ENCODE measurements around the gene NUDT19.

Gene NUDT19

GRCh38 chr19:32676895-32677359, 14.7 kb upstream of the NUDT19 start:
- Histone ChIP-seq H3K27me3 (ENCODE audit: insufficient read depth, low read depth, severe bottlenecking) (peaks cover 16% of the 10 kb centered on the region), H3K9me3 (ENCODE audit: severe bottlenecking) (no peaks in the 10 kb centered on the region), H3K27ac (no peak overlapping the region; the same call in 1 of the 2 replicates), H3K4me3 (ENCODE audit: low read depth, low read length) (peak overlapping the region; percentile 28), H3K36me3 (no peaks in the 10 kb centered on the region)
- TF ChIP-seq CTCF (IDR thresholded peaks at IDR 0.05; ENCODE audit: low read depth, low read length): no peak
- peak; percentile 14 for DNase-seq

GRCh38 chr19:32677657-32678056, 14.0 kb upstream of the NUDT19 start:
- Histone ChIP-seq H3K27ac (no peak overlapping the region; the same call in 1 of the 2 replicates), H3K4me3 (ENCODE audit: low read depth, low read length) (no peak overlapping the region), H3K36me3 (no peaks in the 10 kb centered on the region), H3K9me3 (ENCODE audit: severe bottlenecking) (no peaks in the 10 kb centered on the region), H3K27me3 (ENCODE audit: insufficient read depth, low read depth, severe bottlenecking) (peaks cover 16% of the 10 kb centered on the region)
- TF ChIP-seq CTCF (IDR thresholded peaks at IDR 0.05; ENCODE audit: low read depth, low read length): no peak
- peak; percentile 97 for DNase-seq

- DNase-seq: no peak
- Histone ChIP-seq H3K27ac (no peak overlapping the region), H3K27me3 (ENCODE audit: insufficient read depth, low read depth, severe bottlenecking) (peaks cover 11% of the 10 kb centered on the region), H3K9me3 (ENCODE audit: severe bottlenecking) (no peaks in the 10 kb centered on the region), H3K4me3 (ENCODE audit: low read depth, low read length) (no peak overlapping the region), H3K36me3 (no peaks in the 10 kb centered on the region)
- no peak for TF ChIP-seq CTCF (IDR thresholded peaks at IDR 0.05; ENCODE audit: low read depth, low read length)
Measured at GRCh38 chr19:32680986-32681385, 10.6 kb upstream of the NUDT19 start.

GRCh38 chr19:32682317-32682716, 9.3 kb upstream of the NUDT19 start:
- H3K4me3 ChIP-seq (ENCODE audit: low read depth, low read length): no peak overlapping the region
- H3K36me3 ChIP-seq: no peaks in the 10 kb centered on the region
- no peak overlapping the region for H3K27ac ChIP-seq
- no peak for DNase-seq
- no peaks in the 10 kb centered on the region for H3K27me3 ChIP-seq (ENCODE audit: insufficient read depth, low read depth, severe bottlenecking)
- H3K9me3 ChIP-seq (ENCODE audit: severe bottlenecking): no peaks in the 10 kb centered on the region
- TF ChIP-seq CTCF (IDR thresholded peaks at IDR 0.05; ENCODE audit: low read depth, low read length): no peak

GRCh38 chr19:32686847-32687475, 4.7 kb upstream of the NUDT19 start:
- H3K4me3 ChIP-seq (ENCODE audit: low read depth, low read length): no peak overlapping the region
- H3K27me3 ChIP-seq (ENCODE audit: insufficient read depth, low read depth, severe bottlenecking): no peaks in the 10 kb centered on the region
- TF ChIP-seq CTCF (IDR thresholded peaks at IDR 0.05; ENCODE audit: low read depth, low read length): no peak
- no peaks in the 10 kb centered on the region for H3K36me3 ChIP-seq
- no peak for DNase-seq
- no peaks in the 10 kb centered on the region for H3K9me3 ChIP-seq (ENCODE audit: severe bottlenecking)
- H3K27ac ChIP-seq: no peak overlapping the region

GRCh38 chr19:32687681-32688080, 3.9 kb upstream of the NUDT19 start:
- Histone ChIP-seq H3K4me3 (ENCODE audit: low read depth, low read length) (no peak overlapping the region), H3K27ac (no peak overlapping the region), H3K27me3 (ENCODE audit: insufficient read depth, low read depth, severe bottlenecking) (no peaks in the 10 kb centered on the region), H3K9me3 (ENCODE audit: severe bottlenecking) (no peaks in the 10 kb centered on the region), H3K36me3 (no peaks in the 10 kb centered on the region; the same call in 1 of the 2 replicates)
- no peak for TF ChIP-seq CTCF (IDR thresholded peaks at IDR 0.05; ENCODE audit: low read depth, low read length)
- DNase-seq: no peak
